ENCODE measurements around the gene CFAP58.
"Not testable (repeated sequence)": the region's sequence is repeated elsewhere in the genome, so short reads cannot be mapped to it uniquely, and the experiment has no call there.

Gene CFAP58

GRCh38 chr10:104433669-104434068 is 80.0 kb downstream of the CFAP58 start:
- DNase-seq (ENCODE audit: low read depth in 4 of 4, low spot score in 1 of 4), result no peak

- DNase-seq (ENCODE audit: low read depth in 4 of 4, low spot score in 1 of 4), result no peak
These were observed 81.0 kb downstream of the CFAP58 start for GRCh38 chr10:104434601-104435000.

GRCh38 chr10:104435822-104436221 is 82.2 kb downstream of the CFAP58 start:
- no peak for DNase-seq (ENCODE audit: low read depth in 4 of 4, low spot score in 1 of 4)

DNA sequence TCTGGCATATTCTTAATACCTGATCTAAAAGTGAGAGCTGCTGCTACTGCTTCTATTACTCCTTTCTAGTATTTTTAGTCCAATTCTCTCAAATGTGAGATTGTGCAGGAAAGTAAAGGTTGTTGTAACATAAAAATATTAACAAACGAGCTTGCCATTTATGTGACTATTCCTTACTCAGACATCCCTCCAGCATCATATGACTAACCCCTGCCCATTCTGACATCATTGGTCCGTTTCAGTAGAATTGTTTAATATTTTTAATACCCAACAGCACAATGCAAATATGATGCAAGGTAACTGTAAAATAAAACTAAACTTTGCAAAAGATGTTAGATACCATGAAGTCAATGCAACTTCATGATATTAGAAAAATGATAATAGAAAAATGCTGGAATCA is 83.6 kb downstream of the CFAP58 start:
- no peak for DNase-seq (ENCODE audit: low read depth in 4 of 4, low spot score in 1 of 4)

GRCh38 chr10:104440221-104440620 is 86.6 kb downstream of the CFAP58 start:
- DNase-seq (ENCODE audit: low read depth in 4 of 4, low spot score in 1 of 4), result no peak

DNA sequence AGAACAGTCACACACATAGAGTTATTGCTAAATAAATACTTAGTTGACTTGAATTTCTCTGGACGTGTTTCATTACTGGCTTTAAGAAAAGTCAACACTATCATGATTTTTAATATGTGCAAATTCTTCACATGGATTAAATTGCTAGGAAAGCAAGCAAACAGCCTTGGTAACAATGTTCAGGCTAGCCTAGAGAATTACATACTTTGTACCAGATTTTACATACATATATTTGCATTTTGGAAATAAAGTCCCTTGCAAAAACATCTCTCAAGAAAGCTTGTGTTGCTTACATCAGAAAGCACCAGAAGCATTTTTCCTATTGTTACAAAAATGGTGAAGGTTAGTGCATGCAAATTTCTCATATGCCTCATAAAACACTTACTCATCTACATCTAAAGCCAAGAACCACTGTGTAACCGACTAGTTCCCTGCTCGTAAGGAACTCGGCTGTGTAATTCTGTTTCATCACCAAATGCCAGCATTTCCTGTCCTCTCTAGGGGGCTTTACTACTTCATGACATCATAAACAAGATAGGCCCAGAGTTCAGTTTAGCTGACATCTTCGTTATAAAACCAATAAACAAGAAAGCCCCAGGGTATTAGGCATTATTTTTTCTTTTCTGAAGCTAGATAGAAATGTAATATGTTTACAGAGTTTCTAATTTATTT is 87.8 kb downstream of the CFAP58 start:
- no peak for DNase-seq (ENCODE audit: low read depth in 4 of 4, low spot score in 1 of 4)

GRCh38 chr10:104445359-104445758 is 91.7 kb downstream of the CFAP58 start:
- no peak for DNase-seq (ENCODE audit: low read depth in 4 of 4, low spot score in 1 of 4)

GRCh38 chr10:104446151-104446550 is 92.5 kb downstream of the CFAP58 start:
- no peak for DNase-seq (ENCODE audit: low read depth in 4 of 4, low spot score in 1 of 4)

DNA sequence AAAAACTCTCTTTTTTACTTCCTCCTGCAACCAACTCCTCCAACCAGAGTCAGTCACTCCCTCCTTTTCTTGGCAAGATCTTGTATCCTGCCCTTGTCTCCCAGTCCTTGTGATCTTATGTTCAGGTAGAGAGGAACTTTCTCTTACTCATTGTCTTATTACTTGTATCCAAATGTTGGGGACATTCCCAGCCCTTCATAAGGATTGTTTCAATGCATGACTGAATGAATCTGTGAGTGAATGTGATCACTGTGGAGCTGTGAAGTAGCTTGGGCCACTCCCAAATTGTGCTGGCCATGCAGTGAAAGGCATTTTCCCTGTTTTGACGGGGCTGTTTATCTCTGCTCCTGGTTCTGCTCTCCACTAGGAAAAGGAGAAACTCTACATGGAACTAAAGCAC is 93.7 kb downstream of the CFAP58 start:
- no peak for DNase-seq (ENCODE audit: low read depth in 4 of 4, low spot score in 1 of 4)

DNA sequence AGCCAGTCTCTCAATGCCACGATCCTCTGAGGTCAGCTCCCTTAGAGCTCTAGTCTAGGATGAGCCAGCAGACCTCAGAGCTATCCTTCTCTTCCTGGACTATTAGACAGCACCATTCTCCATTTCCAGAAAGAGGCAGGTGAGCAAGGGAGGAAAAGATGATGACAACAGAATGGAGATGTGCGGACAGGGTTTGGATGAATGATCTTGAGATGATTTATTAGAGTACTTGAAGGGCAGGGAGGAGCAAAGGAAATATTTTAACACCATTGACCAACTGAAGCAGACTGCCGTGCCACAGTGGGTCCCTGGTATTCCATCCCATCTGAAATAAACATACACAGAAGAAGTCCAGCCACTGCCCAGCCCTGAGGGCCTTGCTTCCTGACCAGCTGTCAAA is 94.3 kb downstream of the CFAP58 start:
- no peak for DNase-seq (ENCODE audit: low read depth in 4 of 4, low spot score in 1 of 4)

- DNase-seq (ENCODE audit: low read depth in 4 of 4, low spot score in 1 of 4), result no peak
These were observed 95.8 kb downstream of the CFAP58 start for GRCh38 chr10:104449391-104449790.

- no peak for DNase-seq (ENCODE audit: low read depth in 4 of 4, low spot score in 1 of 4)
These were observed 96.9 kb downstream of the CFAP58 start for GRCh38 chr10:104450490-104450889.

DNA sequence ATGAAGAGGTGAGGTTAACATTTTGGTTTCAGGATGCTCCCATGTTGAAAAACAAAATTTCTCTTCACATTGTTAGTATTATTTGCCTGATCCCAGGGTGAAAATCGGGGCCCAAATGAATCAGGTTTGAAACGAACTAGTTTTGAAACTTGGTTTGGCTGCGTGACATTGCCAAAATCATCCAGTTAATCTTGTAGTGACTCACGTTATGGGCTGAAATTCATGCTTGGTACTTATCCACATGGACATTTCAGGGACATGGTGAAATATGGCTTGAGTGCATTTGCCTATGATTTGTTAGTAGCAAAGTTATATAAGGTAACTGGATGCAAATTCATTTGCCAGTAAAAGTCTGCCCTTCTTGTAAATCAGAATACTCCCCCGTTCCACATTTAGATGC is 97.3 kb downstream of the CFAP58 start:
- DNase-seq (ENCODE audit: low read depth in 4 of 4, low spot score in 1 of 4), result no peak

DNA sequence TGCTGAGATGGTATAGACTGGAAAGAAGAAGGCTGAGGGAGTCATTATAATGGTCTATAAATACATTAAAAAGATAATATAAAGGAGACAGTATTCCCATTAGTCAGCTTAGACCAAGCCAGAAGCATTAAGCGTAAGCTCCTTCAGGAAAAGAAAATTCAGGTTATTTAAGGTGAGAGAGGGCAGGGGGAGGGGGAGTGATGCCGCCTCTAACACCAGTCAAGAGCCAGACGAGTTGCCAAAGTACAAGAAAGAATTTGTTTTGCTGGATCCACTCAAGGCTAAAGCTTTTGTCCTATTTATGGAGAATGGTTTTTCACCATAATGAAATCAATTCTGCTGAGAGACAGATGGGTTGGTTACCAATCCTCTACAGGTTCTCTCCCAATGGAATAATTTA is 99.3 kb downstream of the CFAP58 start:
- DNase-seq (ENCODE audit: low read depth in 4 of 4, low spot score in 1 of 4), result no peak

- no peak for DNase-seq (ENCODE audit: low read depth in 4 of 4, low spot score in 1 of 4)
These were observed 103.3 kb downstream of the CFAP58 start for GRCh38 chr10:104456802-104457542.

GRCh38 chr10:104457543-104457828 is 103.9 kb downstream of the CFAP58 start:
- no peak for DNase-seq (ENCODE audit: low read depth in 4 of 4, low spot score in 1 of 4)

DNA sequence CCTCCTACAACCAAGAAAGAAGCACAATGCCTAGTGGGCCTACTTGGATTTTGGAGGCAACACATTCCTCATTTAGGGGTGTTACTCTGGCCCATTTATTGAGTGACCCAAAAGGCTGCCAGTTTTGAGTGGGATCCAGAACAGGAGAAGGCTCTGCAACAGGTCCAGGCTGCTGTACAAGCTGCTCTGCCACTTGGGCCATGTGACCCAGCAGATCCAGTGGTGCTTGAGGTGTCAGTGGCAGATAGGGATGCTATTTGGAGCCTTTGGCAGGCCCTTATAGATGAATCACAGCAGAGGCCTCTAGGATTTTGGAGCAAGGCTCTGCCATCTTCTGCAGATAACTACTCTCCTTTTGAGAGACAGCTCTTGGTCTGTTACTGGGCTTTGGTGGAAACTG is 111.9 kb downstream of the CFAP58 start:
- DNase-seq (ENCODE audit: low read depth in 4 of 4, low spot score in 1 of 4), result not testable (repeated sequence)

GRCh38 chr10:104468818-104469217 is 115.2 kb downstream of the CFAP58 start:
- not testable (repeated sequence) for DNase-seq (ENCODE audit: low read depth in 4 of 4, low spot score in 1 of 4)

- DNase-seq (ENCODE audit: low read depth in 4 of 4, low spot score in 1 of 4), result no peak
These were observed 118.9 kb downstream of the CFAP58 start for GRCh38 chr10:104472505-104472904.

- no peak for DNase-seq (ENCODE audit: low read depth in 4 of 4, low spot score in 1 of 4)
These were observed 119.5 kb downstream of the CFAP58 start for GRCh38 chr10:104472957-104473745.

GRCh38 chr10:104478380-104478779 is 124.7 kb downstream of the CFAP58 start:
- DNase-seq (ENCODE audit: low read depth in 4 of 4, low spot score in 1 of 4), result no peak

- DNase-seq (ENCODE audit: low read depth in 4 of 4, low spot score in 1 of 4), result no peak
These were observed 126.4 kb downstream of the CFAP58 start for GRCh38 chr10:104479906-104480593.

All from stimulated activated CD4-positive, alpha-beta T cell treated with anti-CD3 and anti-CD28 coated beads, Interleukin-1b, Interleukin-23, amount 100 ng/mL, for 24 hours (primary cell).